Panc1 (cell line): ENCODE measurements around the gene EPB41L4B. TPM values are rescaled to one million over a fixed set of nuclear protein-coding genes. Genes with fewer than 3 reads are reported as not detected.

Experiments
- ATAC-seq: fragments of 200-7000 bp; cut with Tn5 transposase; 2 replicates; pipeline ENCODE4 v1.9.1; 2020; ENCODE audit warnings: mild to moderate bottlenecking, moderate library complexity
- BruUV-seq: library from RNA; stranded (reverse); fragments of 400-500 nt; replicated peaks from 2 replicates; lab custom pipeline; 2021; lab: Mats Ljungman, UMichigan
- CTCF ChIA-PET: fragments of 300-600 bp; sonication (Branson Sonifier 250); formaldehyde crosslinking; loops from one replicate; lab custom pipeline; 2022; ENCODE audit warnings: antibody characterized with exemption; lab: Charles Lee
- POLR2A ChIA-PET: fragments of 300-600 bp; sonication (Branson Sonifier 250); formaldehyde crosslinking; loops from one replicate; lab custom pipeline; 2022; ENCODE audit warnings: antibody characterized with exemption; lab: Charles Lee
- DNase-seq: peaks from one replicate; pipeline ENCODE4 v3.0.0-alpha.2; 2010; ENCODE audit warnings: low read depth, low spot score
- H3K27ac ChIP-seq: 2 replicates; pipeline ENCODE4 v1.5.1; 2011; ENCODE audit warnings: mild to moderate bottlenecking, low read length, inconsistent platforms
- H3K27me3 ChIP-seq: fragments of 200-500 bp; sonication (Bioruptor generic); 2 replicates; pipeline ENCODE4 v1.6.0; 2014; ENCODE audit warnings: low read length, inconsistent platforms; ENCODE audit not compliant: control insufficient read depth, insufficient read depth
- H3K36me3 ChIP-seq: fragments of 200-500 bp; sonication (Bioruptor generic); 2 replicates; pipeline ENCODE4 v1.5.1; 2014; ENCODE audit warnings: inconsistent platforms, mild to moderate bottlenecking, low read length, moderate library complexity; ENCODE audit not compliant: control insufficient read depth, insufficient read depth
- H3K4me1 ChIP-seq: 2 replicates; pipeline ENCODE4 v1.5.1; 2011; ENCODE audit warnings: inconsistent platforms, mild to moderate bottlenecking, low read length, moderate library complexity; ENCODE audit not compliant: control insufficient read depth, insufficient read depth
- H3K4me3 ChIP-seq, 2 experiments: 2 replicates each; pipeline ENCODE4 v1.5.1; 2011 to 2012; ENCODE audit warnings: low read depth in 2 of 2, low read length in 2 of 2, mild to moderate bottlenecking in 2 of 2, inconsistent platforms in 1 of 2, moderate library complexity in 1 of 2
- H3K9me3 ChIP-seq: fragments of 200-500 bp; sonication (Bioruptor generic); 2 replicates; pipeline ENCODE4 v1.5.1; 2014; ENCODE audit warnings: low read depth, mild to moderate bottlenecking, inconsistent platforms, low read length, moderate library complexity; ENCODE audit not compliant: control insufficient read depth, insufficient read depth
- POLR2AphosphoS5 ChIP-seq: IDR thresholded peaks from 2 replicates; pipeline ENCODE4 v1.6.1; 2012; ENCODE audit warnings: mild to moderate bottlenecking, low read depth, low read length, moderate library complexity
- in situ Hi-C: cut with HindIII; loops from 2 replicates; pipeline ENCODE4 v1.10.0; 2016; ENCODE audit warnings: low sequenced_read_pairs, low pct_unique_long_range_greater_than_20kb
- intact Hi-C: fragments of 100-400 bp; cut with micrococcal nuclease; formaldehyde crosslinking; loops from one replicate; pipeline ENCODE4 v1.10.0; 2022; ENCODE audit not compliant: unreplicated experiment
- total RNA-seq: library from RNA; stranded (reverse); gene quantifications from one replicate; pipeline ENCODE4 v1.2.1, GENCODE V29; 2021; ENCODE audit not compliant: unreplicated experiment
- TF ChIP-seq, protein P1 (sequence below), 2 experiments: IDR thresholded peaks; 2 replicates each; pipeline ENCODE4 v1.6.1; 2011 to 2012; ENCODE audit warnings: low read depth in 2 of 2, control low read depth in 1 of 2, low read length in 1 of 2, mild to moderate bottlenecking in 1 of 2, moderate library complexity in 1 of 2; ENCODE audit not compliant: insufficient read depth in 1 of 2
- TF ChIP-seq, protein P2 (sequence below): fragments of 450-650 bp; IDR thresholded peaks from 2 replicates; pipeline ENCODE4 v1.5.1; 2017; ENCODE audit warnings: mild to moderate bottlenecking

The EPB41L4B gene
- total RNA-seq, 1 experiment from 2014 or later = 27.8 TPM

DNA sequence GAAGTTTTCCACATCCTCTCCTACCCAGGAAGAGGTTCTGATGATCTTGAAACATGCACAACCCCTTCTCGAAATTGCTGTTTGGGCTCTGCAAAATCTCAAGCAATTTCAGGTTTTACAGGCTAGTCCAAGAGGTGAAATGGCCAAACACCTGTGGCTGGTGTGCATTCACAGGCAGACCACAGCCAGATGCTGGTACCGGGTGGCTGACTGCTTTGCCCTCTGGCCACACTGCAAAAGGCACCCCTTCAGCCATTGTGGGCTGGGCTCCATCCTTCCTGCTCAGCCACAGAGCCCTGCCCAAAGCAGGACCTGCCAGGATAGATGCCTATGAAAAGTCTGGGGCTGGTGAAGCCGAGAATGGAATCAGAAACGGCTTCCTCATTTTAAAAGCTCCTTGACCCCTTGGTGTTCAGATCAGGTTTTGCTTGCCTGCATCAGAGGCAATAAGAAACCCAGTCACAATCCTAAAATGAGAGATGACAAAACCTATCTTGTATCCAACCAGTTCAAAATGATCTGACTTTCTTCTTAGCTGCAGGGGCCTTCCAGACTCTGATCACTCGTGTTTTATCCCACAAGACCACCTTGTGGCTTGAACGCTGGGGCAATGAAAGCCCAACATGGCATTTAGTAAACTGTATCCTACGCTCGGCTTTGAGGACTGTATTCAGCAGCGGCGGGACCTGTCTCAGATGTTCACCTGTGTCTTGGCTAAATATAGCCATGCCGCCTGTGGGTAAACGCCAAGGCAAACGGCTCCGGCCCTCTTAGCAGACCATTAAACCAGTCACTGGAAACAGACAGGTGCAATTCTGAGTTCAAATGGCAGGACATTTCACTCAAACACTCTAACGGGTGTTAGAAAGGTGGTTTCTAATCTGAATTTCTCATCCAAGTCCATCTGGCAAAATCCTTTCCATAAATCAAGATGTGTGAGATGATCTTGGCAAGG, 49.6 kb downstream of the EPB41L4B start:
- DNase-seq (no peak), ATAC-seq (no peak)
- POLR2A ChIA-PET = no interaction called here
- no peak overlapping the region for H3K4me3 ChIP-seq
- in situ Hi-C loops = no loop called here
- H3K36me3 ChIP-seq = no peaks in the 10 kb centered on the region
- no peaks in the 10 kb centered on the region for H3K9me3 ChIP-seq
- 0 out of 2 replicates have a peak, but pooled peaks cover 3% of the 10 kb centered on the region for H3K4me1 ChIP-seq
- intact Hi-C loops = no loop called here
- H3K27ac ChIP-seq = no peak overlapping the region
- no TSS peak for BruUV-seq
- CTCF ChIA-PET = no interaction called here
- TF ChIP-seq, protein P1, sequence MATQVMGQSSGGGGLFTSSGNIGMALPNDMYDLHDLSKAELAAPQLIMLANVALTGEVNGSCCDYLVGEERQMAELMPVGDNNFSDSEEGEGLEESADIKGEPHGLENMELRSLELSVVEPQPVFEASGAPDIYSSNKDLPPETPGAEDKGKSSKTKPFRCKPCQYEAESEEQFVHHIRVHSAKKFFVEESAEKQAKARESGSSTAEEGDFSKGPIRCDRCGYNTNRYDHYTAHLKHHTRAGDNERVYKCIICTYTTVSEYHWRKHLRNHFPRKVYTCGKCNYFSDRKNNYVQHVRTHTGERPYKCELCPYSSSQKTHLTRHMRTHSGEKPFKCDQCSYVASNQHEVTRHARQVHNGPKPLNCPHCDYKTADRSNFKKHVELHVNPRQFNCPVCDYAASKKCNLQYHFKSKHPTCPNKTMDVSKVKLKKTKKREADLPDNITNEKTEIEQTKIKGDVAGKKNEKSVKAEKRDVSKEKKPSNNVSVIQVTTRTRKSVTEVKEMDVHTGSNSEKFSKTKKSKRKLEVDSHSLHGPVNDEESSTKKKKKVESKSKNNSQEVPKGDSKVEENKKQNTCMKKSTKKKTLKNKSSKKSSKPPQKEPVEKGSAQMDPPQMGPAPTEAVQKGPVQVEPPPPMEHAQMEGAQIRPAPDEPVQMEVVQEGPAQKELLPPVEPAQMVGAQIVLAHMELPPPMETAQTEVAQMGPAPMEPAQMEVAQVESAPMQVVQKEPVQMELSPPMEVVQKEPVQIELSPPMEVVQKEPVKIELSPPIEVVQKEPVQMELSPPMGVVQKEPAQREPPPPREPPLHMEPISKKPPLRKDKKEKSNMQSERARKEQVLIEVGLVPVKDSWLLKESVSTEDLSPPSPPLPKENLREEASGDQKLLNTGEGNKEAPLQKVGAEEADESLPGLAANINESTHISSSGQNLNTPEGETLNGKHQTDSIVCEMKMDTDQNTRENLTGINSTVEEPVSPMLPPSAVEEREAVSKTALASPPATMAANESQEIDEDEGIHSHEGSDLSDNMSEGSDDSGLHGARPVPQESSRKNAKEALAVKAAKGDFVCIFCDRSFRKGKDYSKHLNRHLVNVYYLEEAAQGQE (IDR thresholded peaks at IDR 0.05; ENCODE audit: insufficient read depth in 1 of 2, low read depth in 2 of 2, low read length in 1 of 2) = no peak
- TF ChIP-seq, protein P2, sequence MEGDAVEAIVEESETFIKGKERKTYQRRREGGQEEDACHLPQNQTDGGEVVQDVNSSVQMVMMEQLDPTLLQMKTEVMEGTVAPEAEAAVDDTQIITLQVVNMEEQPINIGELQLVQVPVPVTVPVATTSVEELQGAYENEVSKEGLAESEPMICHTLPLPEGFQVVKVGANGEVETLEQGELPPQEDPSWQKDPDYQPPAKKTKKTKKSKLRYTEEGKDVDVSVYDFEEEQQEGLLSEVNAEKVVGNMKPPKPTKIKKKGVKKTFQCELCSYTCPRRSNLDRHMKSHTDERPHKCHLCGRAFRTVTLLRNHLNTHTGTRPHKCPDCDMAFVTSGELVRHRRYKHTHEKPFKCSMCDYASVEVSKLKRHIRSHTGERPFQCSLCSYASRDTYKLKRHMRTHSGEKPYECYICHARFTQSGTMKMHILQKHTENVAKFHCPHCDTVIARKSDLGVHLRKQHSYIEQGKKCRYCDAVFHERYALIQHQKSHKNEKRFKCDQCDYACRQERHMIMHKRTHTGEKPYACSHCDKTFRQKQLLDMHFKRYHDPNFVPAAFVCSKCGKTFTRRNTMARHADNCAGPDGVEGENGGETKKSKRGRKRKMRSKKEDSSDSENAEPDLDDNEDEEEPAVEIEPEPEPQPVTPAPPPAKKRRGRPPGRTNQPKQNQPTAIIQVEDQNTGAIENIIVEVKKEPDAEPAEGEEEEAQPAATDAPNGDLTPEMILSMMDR = no peak
- H3K27me3 ChIP-seq = no peaks in the 10 kb centered on the region

DNA sequence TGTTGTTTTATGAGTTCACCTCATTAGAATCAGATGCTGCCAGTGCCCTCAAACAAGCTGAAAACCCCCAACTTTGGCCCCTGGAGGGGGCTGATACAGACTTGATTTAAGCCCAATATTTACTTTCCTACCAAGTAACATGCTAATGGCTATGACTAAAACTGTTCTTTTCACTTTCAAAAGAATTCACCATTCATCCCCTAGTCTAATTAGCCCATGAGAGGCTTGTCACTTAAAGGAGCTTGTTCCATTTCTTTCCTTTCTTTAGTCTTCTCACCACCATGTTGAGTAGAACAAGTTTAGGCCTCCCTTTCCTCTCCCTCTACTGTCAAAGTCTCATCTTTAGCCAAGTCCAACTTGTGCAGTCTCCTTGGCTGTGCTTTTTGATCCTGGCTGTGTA, 50.4 kb downstream of the EPB41L4B start:
- Histone ChIP-seq H3K36me3 (no peaks in the 10 kb centered on the region), H3K4me3 (no peak overlapping the region), H3K9me3 (no peaks in the 10 kb centered on the region), H3K27me3 (no peaks in the 10 kb centered on the region), H3K4me1 (0 out of 2 replicates have a peak, but pooled peaks cover 3% of the 10 kb centered on the region), H3K27ac (no peak overlapping the region)
- ChIA-PET POLR2A (no interaction called here), CTCF (no interaction called here)
- in situ Hi-C loops (no loop called here), intact Hi-C loops (no loop called here)
- DNase-seq = no peak
- TF ChIP-seq, protein P1 (IDR thresholded peaks at IDR 0.05; ENCODE audit: insufficient read depth in 1 of 2, low read depth in 2 of 2, low read length in 1 of 2) = no peak
- TF ChIP-seq, protein P2 = no peak
- no peak for TF ChIP-seq POLR2AphosphoS5
- ATAC-seq = no peak
- no TSS peak for BruUV-seq
